ENCODE results near the gene HOXD11.

DNA sequence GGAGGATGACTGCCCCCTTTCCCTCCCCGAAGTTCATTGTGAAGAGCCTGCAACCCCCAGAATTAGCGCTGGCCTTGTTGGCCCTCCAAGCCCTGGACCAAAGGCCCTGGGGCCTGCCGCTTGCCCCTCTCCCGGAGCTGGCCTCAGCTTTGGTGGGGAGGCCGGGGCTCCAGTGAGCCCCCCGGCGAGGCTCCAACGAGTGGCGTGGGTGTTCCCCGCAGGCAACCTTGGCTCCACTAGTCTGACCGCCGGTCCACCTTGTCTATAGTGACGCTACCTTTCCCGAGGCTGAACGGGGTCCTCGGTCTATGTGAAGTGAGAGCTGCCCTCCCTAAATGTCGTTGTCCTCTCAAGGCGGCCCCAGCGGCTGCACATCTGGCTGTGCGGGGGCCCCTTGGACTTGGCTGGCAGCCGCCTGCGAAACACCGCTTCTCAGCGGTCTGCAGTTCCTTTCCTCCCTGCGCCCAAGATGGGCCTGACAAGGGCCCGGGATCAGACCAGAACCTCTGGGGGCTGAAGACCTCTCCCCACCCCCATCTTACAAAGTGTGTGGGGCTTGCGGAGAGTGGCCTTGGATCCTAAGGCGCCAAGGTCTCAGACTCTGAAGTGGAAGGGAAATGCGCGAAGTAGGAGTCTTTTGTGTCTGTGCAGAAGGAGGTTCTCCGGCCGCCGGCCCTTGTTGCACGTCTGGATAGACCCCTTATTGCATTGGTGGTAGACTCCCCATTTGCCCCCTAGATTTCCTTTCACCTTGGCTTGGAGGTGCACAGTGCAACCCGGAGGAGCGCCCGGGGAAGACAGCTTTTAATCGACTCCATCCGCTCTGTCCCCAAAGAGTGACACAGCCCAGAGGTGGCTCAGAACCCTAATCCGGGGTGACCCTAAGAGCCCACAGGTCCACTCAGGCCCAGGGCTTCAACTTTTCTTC lies 5.6 kb downstream of the HOXD11 start:
- TF ChIP-seq, protein P1, sequence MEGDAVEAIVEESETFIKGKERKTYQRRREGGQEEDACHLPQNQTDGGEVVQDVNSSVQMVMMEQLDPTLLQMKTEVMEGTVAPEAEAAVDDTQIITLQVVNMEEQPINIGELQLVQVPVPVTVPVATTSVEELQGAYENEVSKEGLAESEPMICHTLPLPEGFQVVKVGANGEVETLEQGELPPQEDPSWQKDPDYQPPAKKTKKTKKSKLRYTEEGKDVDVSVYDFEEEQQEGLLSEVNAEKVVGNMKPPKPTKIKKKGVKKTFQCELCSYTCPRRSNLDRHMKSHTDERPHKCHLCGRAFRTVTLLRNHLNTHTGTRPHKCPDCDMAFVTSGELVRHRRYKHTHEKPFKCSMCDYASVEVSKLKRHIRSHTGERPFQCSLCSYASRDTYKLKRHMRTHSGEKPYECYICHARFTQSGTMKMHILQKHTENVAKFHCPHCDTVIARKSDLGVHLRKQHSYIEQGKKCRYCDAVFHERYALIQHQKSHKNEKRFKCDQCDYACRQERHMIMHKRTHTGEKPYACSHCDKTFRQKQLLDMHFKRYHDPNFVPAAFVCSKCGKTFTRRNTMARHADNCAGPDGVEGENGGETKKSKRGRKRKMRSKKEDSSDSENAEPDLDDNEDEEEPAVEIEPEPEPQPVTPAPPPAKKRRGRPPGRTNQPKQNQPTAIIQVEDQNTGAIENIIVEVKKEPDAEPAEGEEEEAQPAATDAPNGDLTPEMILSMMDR (IDR thresholded peaks at IDR 0.05) = no peak
- no peak for TF ChIP-seq POLR2A (IDR thresholded peaks at IDR 0.05)

Data from upper lobe of left lung (tissue), 4 donors.